NCI-H1048 (cell line): ENCODE measurements around the gene NAGPA.
"Not testable (repeated sequence)": the region's sequence is repeated elsewhere in the genome, so short reads cannot be mapped to it uniquely, and the experiment has no call there.

ENCODE experiments used
- DNase-seq: peaks from one replicate; lab custom pipeline; 2025; lab: John Stamatoyannopoulos, UW

NAGPA gene

DNA sequence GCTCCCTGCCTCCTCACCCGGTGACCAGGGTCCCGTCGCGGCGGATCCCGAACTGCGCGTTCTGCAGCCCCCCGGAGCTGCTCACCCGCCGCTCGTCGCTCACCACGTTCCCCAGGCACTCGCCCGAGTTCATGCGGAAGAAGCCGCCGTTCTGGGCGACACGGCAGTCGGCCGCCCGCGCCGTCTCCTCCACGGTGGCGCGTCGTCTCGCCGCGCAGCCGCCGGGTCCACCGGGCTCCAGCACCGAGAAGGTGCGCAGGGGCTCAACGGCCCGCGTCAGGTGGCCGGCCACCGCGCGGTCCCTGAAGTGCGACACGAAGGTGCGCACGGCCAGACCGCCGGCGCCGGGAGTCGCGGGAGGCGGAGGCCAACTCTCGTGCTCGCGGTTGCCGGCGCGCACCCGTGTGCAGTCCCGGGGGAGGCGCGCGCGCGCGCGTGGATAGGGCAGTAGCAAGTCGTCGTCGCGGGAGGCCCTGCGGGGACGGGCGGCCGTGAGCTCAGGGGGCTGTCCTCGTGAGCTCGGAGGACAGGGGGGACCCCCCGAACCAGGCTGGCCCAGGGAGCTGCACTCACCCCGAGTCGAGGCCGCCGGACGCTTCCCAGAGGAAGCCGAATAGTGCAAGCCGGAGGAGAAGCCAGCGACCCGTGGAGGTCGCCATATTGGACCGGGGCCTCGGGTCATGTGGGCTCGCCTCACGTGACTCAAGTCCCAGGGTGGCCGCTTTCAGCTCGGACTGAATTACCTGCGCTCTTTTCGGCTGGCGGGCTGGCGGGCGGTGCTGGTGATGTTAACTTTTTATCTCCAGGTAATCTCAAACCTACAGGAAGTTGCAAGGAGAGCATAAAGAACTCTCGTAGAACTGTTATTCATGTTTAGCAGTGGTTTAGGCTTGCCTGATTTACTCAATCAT, at the start of gene NAGPA:
NAGPA (minus strand) TSS at position 680 of the 911 bp plus-strand sequence; CDS start at position 659, 21 bp downstream.
- DNase-seq: no peak

GRCh38 chr16:5080996-5081395, 47.3 kb upstream of the NAGPA start:
- DNase-seq: not testable (repeated sequence)

DNA sequence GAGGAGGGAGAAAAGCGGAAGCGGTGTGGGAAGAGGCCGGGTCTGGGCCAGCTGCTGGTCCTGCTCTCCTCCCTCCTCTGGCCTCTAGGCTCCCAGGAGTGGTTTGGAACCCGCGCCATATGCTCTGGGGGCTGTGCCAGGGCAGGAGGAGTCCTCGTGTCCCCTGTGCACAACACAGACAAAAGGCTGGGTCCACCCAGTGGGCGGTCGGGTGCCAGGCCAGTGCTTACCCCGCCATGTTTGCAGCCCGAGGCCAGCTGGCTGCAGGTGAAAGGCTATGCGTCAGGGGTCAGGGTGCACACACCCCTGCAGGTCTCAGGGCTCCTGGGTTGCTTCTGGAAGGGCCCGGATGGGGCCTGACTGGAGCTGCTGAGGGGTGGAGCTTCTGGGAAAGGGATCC, 46.7 kb upstream of the NAGPA start:
- not testable (repeated sequence) for DNase-seq

GRCh38 chr16:5078626-5079025, 44.9 kb upstream of the NAGPA start:
- no peak for DNase-seq

DNA sequence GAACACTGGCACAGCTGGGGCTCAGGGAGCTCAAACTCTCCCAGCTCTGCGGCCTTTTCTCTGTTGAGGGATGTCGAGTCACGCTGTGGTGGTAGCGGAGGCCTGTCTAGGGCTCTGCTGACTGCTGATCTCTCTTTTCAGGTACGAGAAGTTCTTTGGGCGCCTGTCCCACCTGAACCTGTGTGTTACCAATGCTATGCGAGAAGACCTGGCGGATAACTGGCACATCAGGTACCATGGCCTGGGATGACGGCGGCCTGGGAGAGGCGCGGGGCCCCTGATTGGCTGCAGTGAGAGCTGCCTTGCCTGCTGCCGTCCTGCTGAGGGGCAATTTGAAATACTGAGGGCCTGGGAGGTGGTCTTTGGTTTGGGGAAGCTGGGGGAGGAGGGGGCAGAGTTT, 43.6 kb upstream of the NAGPA start:
- DNase-seq: no peak

DNA sequence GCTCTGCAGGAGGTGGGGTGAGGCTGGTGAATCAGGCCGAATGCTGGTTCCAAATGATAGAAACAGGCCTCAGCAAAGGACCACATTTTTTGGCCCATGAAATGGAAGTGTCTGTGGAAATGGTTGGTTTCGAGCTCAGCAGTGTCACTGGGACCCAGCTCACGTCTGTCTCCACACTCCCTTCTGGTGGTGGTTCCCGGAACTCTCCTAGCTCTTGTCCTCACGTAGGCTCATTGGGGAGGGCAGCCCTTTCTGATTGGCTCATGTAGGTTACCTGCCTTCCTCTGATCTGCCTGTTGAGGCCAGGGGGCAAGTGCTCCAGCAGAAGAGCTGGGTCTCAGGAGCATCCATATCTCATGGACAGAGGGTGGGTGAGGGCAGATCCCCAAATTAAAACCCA, 41.9 kb upstream of the NAGPA start:
- DNase-seq: no peak

DNA sequence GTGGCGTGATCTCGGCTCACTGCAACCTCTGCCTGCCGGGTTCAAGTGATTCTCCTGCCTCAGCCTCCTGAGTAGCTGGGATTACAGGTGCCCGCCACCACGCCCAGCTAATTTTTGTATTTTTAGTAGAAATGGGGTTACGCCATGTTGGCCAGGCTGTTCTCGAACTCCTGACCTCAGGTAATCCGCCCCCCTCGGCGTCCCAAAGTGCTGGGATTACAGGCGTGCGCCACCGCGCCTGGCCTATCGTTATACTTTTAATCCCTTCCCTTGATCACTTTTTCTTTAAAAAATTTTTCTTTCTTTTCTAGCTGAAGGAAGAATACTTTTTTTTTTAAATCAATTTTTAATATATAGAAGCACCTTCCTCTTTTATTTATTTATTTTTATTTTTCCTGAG, 40.0 kb upstream of the NAGPA start:
- DNase-seq: not testable (repeated sequence)

DNA sequence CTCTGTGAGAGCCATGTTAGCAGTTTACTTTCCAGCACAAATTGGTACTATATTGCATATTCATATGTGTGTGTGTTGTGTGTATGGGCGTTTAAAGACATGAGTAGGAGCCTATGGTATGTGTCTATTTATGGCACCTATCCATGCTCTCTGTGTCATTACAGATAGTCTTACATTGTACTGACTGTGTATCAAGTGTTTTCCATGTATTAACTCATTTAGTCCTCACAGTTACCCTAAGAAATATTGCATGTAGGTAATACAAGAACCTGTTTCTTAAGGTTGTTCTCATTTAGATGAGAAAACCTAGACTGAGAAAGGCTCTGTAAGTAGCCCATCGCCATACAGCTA, 39.5 kb upstream of the NAGPA start:
- no peak for DNase-seq

DNA sequence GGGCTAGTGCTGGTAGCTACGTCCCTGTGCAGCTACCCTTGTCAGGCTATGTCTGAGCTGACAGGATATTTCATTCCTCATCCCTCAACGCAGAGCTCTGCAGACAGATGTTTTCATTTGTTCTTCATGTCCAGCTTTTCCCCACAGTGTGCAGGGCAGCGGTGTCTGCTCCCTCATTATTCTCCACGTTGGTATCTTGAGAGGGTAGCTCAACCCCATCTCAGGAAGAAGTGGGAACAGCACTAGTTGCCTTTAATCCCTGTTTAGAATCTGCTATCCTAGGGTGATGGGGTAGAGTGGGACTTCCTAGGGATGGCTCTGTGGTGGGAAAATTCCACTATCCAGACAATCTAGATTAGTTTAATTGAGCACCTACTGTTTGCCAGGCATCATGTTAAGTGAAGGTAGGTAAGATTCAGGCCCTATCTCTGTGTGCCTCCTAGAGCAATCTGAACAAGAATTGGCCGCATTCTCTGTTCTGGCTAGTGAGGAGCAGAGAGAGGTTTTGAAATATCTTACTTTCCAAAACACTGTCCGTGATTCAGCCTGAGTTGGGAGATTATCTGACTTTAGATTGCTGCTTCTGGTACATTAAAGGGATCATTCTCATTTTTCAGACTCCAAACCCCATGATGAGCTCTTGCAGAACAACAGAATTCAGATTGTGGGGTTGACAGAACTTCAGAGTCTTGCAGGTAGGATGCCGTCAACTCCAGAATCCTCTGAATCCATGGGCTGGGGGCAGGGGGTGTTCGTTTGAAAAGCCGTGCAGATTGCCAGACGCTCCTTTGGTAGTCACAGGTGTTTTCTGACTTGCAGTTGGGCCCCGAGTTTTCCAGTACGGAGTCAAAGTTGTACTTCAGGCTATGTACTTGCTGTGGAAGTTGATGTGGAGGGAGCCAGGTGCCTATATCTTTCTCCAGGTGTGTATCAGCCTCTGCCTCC, 38.9 kb upstream of the NAGPA start:
- no peak for DNase-seq

DNA sequence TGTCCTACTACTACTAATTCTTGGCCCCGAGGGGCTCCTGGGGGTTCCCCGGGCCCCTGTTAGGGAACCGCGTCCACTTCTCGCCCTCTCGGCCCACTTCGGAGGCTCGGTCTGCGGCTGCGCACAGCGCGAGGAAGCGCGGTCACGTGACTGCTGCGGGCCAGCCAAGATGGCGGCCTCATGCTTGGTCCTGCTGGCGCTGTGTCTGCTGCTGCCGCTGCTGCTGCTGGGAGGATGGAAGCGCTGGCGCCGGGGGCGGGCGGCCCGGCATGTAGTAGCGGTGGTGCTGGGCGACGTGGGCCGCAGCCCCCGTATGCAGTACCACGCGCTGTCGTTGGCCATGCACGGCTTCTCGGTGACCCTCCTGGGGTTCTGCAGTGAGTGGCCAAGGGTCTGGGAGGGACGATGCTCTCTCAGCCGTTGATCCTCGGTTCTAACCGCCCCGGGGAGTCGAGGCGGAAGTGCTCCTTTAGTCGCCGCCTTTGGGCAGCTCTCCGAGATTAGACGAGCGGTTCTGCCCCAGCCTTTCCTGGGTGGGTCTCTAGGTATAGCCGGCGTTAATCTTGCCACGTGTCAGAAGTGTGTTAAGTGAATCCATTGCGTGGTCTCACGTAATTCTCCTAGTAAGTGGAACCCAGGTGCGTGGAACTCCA, 38.1 kb upstream of the NAGPA start, which contains the start of gene ALG1:
ALG1 (plus strand) TSS at position 163 of the 653 bp plus-strand sequence; CDS start at position 170, 7 bp downstream.
- peak; percentile 19 for DNase-seq

GRCh38 chr16:5071341-5071680, 37.6 kb upstream of the NAGPA start:
- DNase-seq: no peak

DNA sequence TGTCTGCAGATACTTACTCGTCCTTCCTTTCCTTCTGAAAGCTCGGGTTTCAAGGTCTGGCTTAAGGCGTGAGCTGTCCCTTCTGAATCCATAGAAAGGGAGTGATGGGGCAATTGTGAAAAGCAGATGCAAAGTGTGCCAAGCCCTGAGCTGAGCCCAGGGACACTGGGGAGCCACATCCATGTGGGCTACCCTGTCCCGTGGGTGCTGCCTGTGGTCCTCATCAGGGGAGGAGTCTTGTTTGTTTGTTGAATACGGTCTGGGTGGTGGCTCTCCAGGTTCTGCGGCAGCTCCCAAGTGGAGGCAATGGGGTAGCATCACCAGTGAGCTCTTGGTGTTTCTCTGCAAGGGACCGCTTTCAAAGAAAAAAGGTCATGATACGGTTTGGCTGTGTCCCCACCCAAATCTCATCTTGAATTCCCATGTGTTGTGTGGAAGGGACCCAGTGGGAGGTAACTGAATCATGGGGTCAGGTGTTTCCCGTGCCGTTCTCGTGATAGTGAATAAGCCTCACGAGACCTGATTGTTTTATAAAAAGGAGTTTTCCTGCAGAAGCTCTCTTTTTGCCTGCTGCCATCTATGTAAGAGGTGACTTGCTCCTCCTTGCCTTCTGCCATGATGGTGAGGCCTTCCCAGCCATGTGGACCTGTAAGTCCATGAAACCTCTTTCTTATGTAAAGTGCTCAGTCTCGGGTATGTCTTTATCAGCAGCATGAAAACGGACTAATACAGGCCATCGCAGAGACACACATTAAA, 36.9 kb upstream of the NAGPA start:
- DNase-seq: no peak

- no peak for DNase-seq
These were observed 36.1 kb upstream of the NAGPA start for GRCh38 chr16:5069854-5070253.

- no peak for DNase-seq
These were observed 35.3 kb upstream of the NAGPA start for GRCh38 chr16:5069048-5069447.

- DNase-seq: no peak
These were observed 32.8 kb upstream of the NAGPA start for GRCh38 chr16:5066511-5066910.

DNA sequence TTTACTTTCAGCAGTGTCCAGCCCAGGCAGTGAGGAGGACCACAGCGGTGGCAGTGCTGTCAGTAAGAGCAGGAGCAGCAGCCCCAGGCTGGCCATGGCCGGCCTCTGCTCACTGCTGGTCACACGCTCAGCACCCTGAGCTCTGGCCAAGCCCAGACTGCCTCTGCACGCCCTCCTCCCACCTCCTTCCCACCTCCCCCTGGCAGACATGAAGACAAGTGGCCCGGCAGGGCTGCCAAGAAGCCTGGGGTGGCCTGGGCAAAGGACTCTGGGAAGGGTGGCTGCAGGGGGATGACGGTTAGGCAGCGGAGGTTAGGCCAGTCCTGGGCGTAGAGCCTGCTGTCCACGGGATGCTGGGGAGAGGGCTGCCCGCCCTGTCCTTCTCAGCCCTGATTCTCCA, 32.1 kb upstream of the NAGPA start, which contains the start of gene C16orf89:
C16orf89 (minus strand) TSS at position 144 of the 400 bp plus-strand sequence; CDS start at position 96, 48 bp downstream.
- DNase-seq: no peak

- DNase-seq: no peak
These were observed 31.6 kb upstream of the NAGPA start for GRCh38 chr16:5065326-5065725.

GRCh38 chr16:5064915-5065314, 31.2 kb upstream of the NAGPA start:
- no peak for DNase-seq

- no peak for DNase-seq
These were observed 29.3 kb upstream of the NAGPA start for GRCh38 chr16:5062790-5063765.

- no peak for DNase-seq
These were observed 28.3 kb upstream of the NAGPA start for GRCh38 chr16:5062051-5062450.
